Neuronal stem cell (in vitro differentiated cells): ENCODE data around the gene SLC25A33.

Experiments used
- DNase-seq: peaks from one replicate; pipeline ENCODE4 v3.0.0-alpha.2; 2013; ENCODE audit warnings: low spot score
- H2AFZ ChIP-seq: one replicate; pipeline ENCODE4 v1.6.1; 2013; ENCODE audit warnings: mild to moderate bottlenecking, low read length, inconsistent platforms
- H2AK5ac ChIP-seq: 2 replicates; pipeline ENCODE4 v1.6.1; 2013; ENCODE audit warnings: low read depth, mild to moderate bottlenecking, inconsistent platforms, low read length, moderate library complexity, mixed read lengths
- H2BK120ac ChIP-seq: 2 replicates; pipeline ENCODE4 v1.6.1; 2013; ENCODE audit warnings: low read depth, mild to moderate bottlenecking, inconsistent platforms, low read length, moderate library complexity, mixed read lengths
- H2BK12ac ChIP-seq: one replicate; pipeline ENCODE4 v1.6.1; 2013; ENCODE audit warnings: low read length, inconsistent platforms
- H2BK15ac ChIP-seq: 2 replicates; pipeline ENCODE4 v1.6.1; 2013; ENCODE audit warnings: mild to moderate bottlenecking, low read length, inconsistent platforms, mixed read lengths
- H2BK5ac ChIP-seq: one replicate; pipeline ENCODE4 v1.6.1; 2013; ENCODE audit warnings: inconsistent platforms, mild to moderate bottlenecking, low read length, moderate library complexity
- H3K14ac ChIP-seq: one replicate; pipeline ENCODE4 v1.6.1; 2013; ENCODE audit warnings: low read length, inconsistent platforms
- H3K18ac ChIP-seq: 2 replicates; pipeline ENCODE4 v1.6.1; 2013; ENCODE audit warnings: low read length, inconsistent platforms
- H3K23ac ChIP-seq: 2 replicates; pipeline ENCODE4 v1.6.1; 2013; ENCODE audit warnings: low read depth, mild to moderate bottlenecking, mixed read lengths, low read length, inconsistent platforms; ENCODE audit not compliant: poor library complexity
- H3K27ac ChIP-seq: replicated peaks from 3 replicates; pipeline ENCODE4 v1.5.1; 2013; ENCODE audit warnings: low read length, inconsistent platforms
- H3K27me3 ChIP-seq, 3 experiments: 2 replicates each; pipeline ENCODE4 v1.6.1; 2013; ENCODE audit warnings: low read length in 3 of 3, mild to moderate bottlenecking in 2 of 3, inconsistent platforms in 1 of 3, low read depth in 1 of 3, mixed read lengths in 1 of 3, moderate library complexity in 1 of 3; ENCODE audit not compliant: control insufficient read depth in 3 of 3, insufficient read depth in 3 of 3
- H3K36me3 ChIP-seq, 2 donors: replicated peaks in 1 of 2; 2 replicates each; pipeline ENCODE4 v1.6.1; 2013; ENCODE audit warnings: low read length in 2 of 2; ENCODE audit not compliant: control insufficient read depth in 2 of 2, insufficient read depth in 2 of 2
- H3K4ac ChIP-seq: 2 replicates; pipeline ENCODE4 v1.6.1; 2013; ENCODE audit warnings: inconsistent platforms, mild to moderate bottlenecking, low read length, moderate library complexity
- H3K4me1 ChIP-seq, 2 donors: 1 replicate in 1 of 2; 2 replicates in 1 of 2; pipeline ENCODE4 v1.6.1; 2013; ENCODE audit warnings: low read length in 2 of 2, low read depth in 1 of 2; ENCODE audit not compliant: control insufficient read depth in 2 of 2, insufficient read depth in 1 of 2
- H3K4me2 ChIP-seq: one replicate; pipeline ENCODE4 v1.6.1; 2013; ENCODE audit warnings: mild to moderate bottlenecking, low read length, inconsistent platforms; ENCODE audit not compliant: insufficient read depth, poor library complexity, severe bottlenecking
- H3K4me3 ChIP-seq, 2 donors: 2 replicates each; pipeline ENCODE4 v1.5.1; 2013; ENCODE audit warnings: low read length in 2 of 2, mild to moderate bottlenecking in 2 of 2, inconsistent platforms in 1 of 2, moderate library complexity in 1 of 2
- H3K79me1 ChIP-seq: one replicate; pipeline ENCODE4 v1.6.1; 2013; ENCODE audit warnings: low read depth, mild to moderate bottlenecking, inconsistent platforms, low read length, moderate library complexity
- H3K9ac ChIP-seq: one replicate; pipeline ENCODE4 v1.6.1; 2013; ENCODE audit warnings: mild to moderate bottlenecking, low read depth, low read length, inconsistent platforms; ENCODE audit not compliant: poor library complexity
- H3K9me3 ChIP-seq, 2 donors: replicated peaks in 1 of 2; 2 replicates each; pipeline versions ENCODE3 to v1.6.1; 2013; ENCODE audit warnings: low read length in 2 of 2, mild to moderate bottlenecking in 2 of 2, inconsistent platforms in 1 of 2, low read depth in 1 of 2, mixed read lengths in 1 of 2, moderate library complexity in 1 of 2; ENCODE audit not compliant: control insufficient read depth in 2 of 2, insufficient read depth in 1 of 2
- H4K8ac ChIP-seq: one replicate; pipeline ENCODE4 v1.6.1; 2013; ENCODE audit warnings: low read depth, mild to moderate bottlenecking, inconsistent platforms, low read length, moderate library complexity
- H4K91ac ChIP-seq: one replicate; pipeline ENCODE4 v1.6.1; 2013; ENCODE audit warnings: low read length, low read depth, mild to moderate bottlenecking, inconsistent platforms; ENCODE audit not compliant: poor library complexity
- WGBS, 2 donors: extraction: QIAGEN DNeasy Blood & Tissue Kit; methylation state at CpG; one replicate each; pipeline ENCODE4 v1.1.7; 2013; ENCODE audit warnings: missing lambda C conversion rate in 2 of 2, mixed read lengths in 1 of 2; ENCODE audit not compliant: insufficient read length in 2 of 2, insufficient replicate concordance in 1 of 2; ENCODE audit errors: extremely low coverage in 2 of 2; 5-methylcytosine and 5-hydroxymethylcytosine counted together

SLC25A33 gene

DNA sequence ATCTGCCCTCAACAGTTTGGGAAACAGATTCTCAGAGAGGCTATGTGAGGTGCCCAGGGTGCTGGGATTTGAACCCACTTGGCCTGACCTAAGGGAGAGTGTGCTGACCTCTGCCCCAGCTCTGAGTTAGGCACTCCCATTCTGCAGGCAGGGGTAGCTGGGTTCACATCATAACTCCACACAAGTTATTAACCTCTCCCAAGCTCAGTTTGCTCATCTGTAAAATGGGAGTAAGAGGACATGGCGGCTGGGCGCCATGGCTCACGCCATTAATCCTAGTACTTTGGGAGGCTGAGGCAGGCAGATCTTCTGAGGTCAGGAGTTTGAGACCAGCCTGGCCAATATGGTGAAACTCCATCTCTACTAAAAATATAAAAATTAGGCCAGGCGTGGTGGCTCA is 8.9 kb upstream of the SLC25A33 start:
- Histone ChIP-seq H2AK5ac (peak overlapping the region; percentile 3), H3K14ac (no peak overlapping the region), H2BK12ac (peak overlapping the region; percentile 6), H4K8ac (no peak overlapping the region), H3K36me3 (no peaks in the 10 kb centered on the region), H2BK120ac (no peak overlapping the region), H3K79me1 (no peaks in the 10 kb centered on the region), H3K4me3 (no peak overlapping the region), H2BK15ac (peak overlapping the region; percentile 40), H3K18ac (peak overlapping the region; percentile 4), H2BK5ac (no peak overlapping the region), H2AFZ (no peak overlapping the region), H3K23ac (no peak overlapping the region), H3K27ac (no peak overlapping the region), H4K91ac (no peak overlapping the region), H3K4me1 (peaks cover 2 to 11% of the 10 kb centered on the region in 2 donors), H3K4me2 (no peak overlapping the region), H3K9me3 (no peaks in the 10 kb centered on the region), H3K9ac (no peak overlapping the region), H3K4ac (no peak overlapping the region), H3K27me3 (peaks cover 0 to 2% (median 0%) of the 10 kb centered on the region in 3 experiments)
- no peak for DNase-seq
- WGBS, 2 donors, result no CpG with 5 or more reads among the region's 4 CpGs

DNA sequence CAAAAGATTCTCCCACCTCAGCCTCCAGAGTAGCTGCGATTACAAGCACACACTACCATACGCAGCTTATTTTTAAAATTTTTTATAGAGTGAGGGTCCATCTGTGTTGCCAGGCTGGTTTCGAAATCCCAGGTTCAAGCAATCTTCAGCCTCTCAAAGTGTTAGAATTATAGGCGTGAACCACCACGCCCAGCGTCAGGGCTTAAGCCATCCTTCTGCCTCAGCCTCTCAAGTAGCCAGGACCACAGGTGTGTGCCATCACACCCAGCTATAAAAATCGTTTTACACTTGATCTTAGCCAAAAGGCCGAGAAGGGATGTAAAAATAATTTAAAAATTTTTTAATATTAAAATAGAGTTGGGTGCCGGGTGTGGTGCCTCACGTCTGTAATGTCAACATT is 4.3 kb upstream of the SLC25A33 start:
- Histone ChIP-seq H3K27me3 (peaks cover 0 to 2% (median 0%) of the 10 kb centered on the region in 3 experiments), H2BK12ac (no peak overlapping the region), H3K79me1 (peaks cover 3% of the 10 kb centered on the region), H4K91ac (no peak overlapping the region), H3K4ac (no peak overlapping the region), H3K23ac (no peak overlapping the region), H2AFZ (no peak overlapping the region), H3K4me3 (no peak overlapping the region), H4K8ac (no peak overlapping the region), H3K9me3 (peaks cover 0 to 3% of the 10 kb centered on the region in 2 donors), H2BK120ac (no peak overlapping the region), H3K36me3 (no peaks in the 10 kb centered on the region), H3K4me1 (peaks cover 2 to 4% of the 10 kb centered on the region in 2 donors), H3K27ac (no peak overlapping the region), H3K14ac (no peak overlapping the region), H3K18ac (no peak overlapping the region), H2BK15ac (no peak overlapping the region), H2BK5ac (no peak overlapping the region), H2AK5ac (no peak overlapping the region), H3K4me2 (no peak overlapping the region), H3K9ac (no peak overlapping the region)
- no CpG with 5 or more reads among the region's 10 CpGs for WGBS, 2 donors
- DNase-seq, result no peak

DNA sequence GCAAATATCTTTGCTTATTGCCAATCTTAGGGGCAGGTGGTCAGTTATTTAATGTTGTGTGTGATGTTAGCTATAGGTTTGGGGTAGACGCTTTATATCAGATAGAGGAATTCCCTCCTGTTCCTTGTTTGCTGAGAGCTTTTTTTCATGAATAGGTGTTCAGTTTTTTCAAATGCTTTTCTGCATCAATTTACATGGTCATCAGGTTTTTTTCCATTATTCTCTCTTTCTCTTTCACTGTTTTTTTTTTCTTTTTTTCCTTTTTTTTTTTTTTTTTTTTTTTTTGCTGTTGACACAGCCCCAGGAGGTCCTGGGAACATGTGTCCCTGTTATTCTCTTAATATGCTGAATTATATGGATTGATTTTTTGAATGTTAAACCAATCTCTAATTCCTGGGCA is 3.0 kb upstream of the SLC25A33 start:
- WGBS, 2 donors, result no CpG with 5 or more reads among the region's 1 CpG

DNA sequence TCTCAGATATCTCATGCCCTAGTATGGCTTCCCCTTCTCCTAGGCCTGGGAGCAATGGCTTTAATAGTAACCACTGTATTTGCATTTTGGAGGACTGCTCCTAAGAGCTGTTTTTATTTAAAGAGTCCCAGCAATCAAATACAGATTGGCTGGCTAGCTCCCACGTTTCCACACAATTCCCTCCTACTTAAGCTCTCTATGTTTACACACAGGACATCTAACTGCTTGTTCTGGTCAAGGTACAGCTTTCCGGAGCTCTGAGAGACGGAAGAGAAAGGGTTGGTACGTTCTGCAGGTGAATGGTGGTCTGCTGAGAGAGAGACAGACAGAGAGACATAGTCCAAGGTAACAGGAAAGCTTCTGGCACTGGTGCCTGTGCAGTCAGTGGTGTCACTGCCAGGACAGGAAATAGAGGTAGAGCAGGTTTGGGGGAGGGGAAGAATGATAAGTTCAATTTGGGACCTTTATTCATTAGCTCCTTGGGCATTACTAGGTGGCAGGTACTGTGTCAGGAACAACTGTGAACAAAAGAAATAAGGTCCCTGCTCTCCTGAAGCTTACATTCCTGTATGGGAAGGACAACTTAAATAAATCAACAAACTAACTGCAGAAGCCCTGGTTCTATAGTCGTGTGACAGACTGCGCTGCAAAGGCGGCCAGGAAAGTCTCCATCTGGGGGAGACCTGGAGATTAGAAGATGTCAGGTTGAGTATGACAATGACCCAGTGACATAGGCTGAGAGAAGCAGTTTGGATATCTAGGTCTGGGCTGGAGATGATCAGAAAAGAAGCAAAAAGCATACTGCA is 1.2 kb upstream of the SLC25A33 start:
- no peak overlapping the region for H3K4me2 ChIP-seq
- no peak overlapping the region for H3K23ac ChIP-seq
- H4K91ac ChIP-seq, result no peak overlapping the region
- H3K4me1 ChIP-seq, result peaks cover 2 to 9% of the 10 kb centered on the region in 2 donors
- no peak overlapping the region for H3K4me3 ChIP-seq
- H3K14ac ChIP-seq, result no peak overlapping the region
- H2AFZ ChIP-seq, result peak overlapping the region; percentile 65
- H3K79me1 ChIP-seq, result peaks cover 9% of the 10 kb centered on the region
- WGBS, 2 donors, result no CpG with 5 or more reads among the region's 7 CpGs
- no peak overlapping the region for H2AK5ac ChIP-seq
- no peak overlapping the region for H3K9ac ChIP-seq
- H4K8ac ChIP-seq, result no peak overlapping the region
- no peaks in the 10 kb centered on the region for H3K27me3 ChIP-seq
- H2BK12ac ChIP-seq, result no peak overlapping the region
- H3K27ac ChIP-seq, result no peak overlapping the region
- no peak for DNase-seq
- peaks cover 2 to 11% of the 10 kb centered on the region in 2 donors for H3K36me3 ChIP-seq
- H3K18ac ChIP-seq, result no peak overlapping the region
- no peak overlapping the region for H3K4ac ChIP-seq
- H2BK15ac ChIP-seq, result no peak overlapping the region
- H2BK5ac ChIP-seq, result no peak overlapping the region
- peaks cover 0 to 7% of the 10 kb centered on the region in 2 donors for H3K9me3 ChIP-seq
- no peak overlapping the region for H2BK120ac ChIP-seq

More for the DNA sequence above, 3.0 kb upstream of the SLC25A33 start:
- Histone ChIP-seq H3K23ac (no peak overlapping the region), H3K79me1 (peaks cover 5% of the 10 kb centered on the region), H2BK15ac (no peak overlapping the region), H3K9me3 (peaks cover 0 to 3% of the 10 kb centered on the region in 2 donors), H3K27ac (no peak overlapping the region), H3K14ac (no peak overlapping the region), H2AK5ac (no peak overlapping the region), H3K36me3 (peaks cover 0 to under 1% of the 10 kb centered on the region in 2 donors), H2BK12ac (no peak overlapping the region), H3K18ac (no peak overlapping the region), H2BK5ac (no peak overlapping the region), H2BK120ac (no peak overlapping the region), H4K91ac (no peak overlapping the region), H3K4me1 (peaks cover 4 to 6% of the 10 kb centered on the region in 2 donors), H3K27me3 (no peaks in the 10 kb centered on the region), H4K8ac (no peak overlapping the region), H3K4me2 (no peak overlapping the region), H2AFZ (no peak overlapping the region), H3K9ac (no peak overlapping the region), H3K4me3 (no peak overlapping the region), H3K4ac (no peak overlapping the region)
- DNase-seq, result no peak
